Psoas muscle (tissue), 8 donors: Measurements from ENCODE around the gene SNX8. TPM values are rescaled to one million over a fixed set of nuclear protein-coding genes. Genes with fewer than 3 reads are reported as not detected.

ENCODE experiments used
- ATAC-seq, 4 donors: fragments of 200-7000 bp; cut with Tn5 transposase; one replicate each; pipeline ENCODE4 v1.9.1; 2020; ENCODE audit warnings: moderate library complexity in 3 of 4, mild to moderate bottlenecking in 2 of 4
- DNase-seq, 2 donors: peaks; one replicate each; pipeline ENCODE4 v3.0.0-alpha.2; 2020
- H3K27ac ChIP-seq: fragments of 200-600 bp; one replicate; pipeline ENCODE4 v1.8.0; 2022
- H3K27me3 ChIP-seq, 3 donors: fragments of 200-600 bp in 1 of 3; one replicate each; pipeline versions ENCODE4 v1.6.1 to v1.8.0; 2013 to 2022; ENCODE audit warnings: low read length in 2 of 3, mild to moderate bottlenecking in 2 of 3, moderate library complexity in 1 of 3; ENCODE audit not compliant: insufficient read depth in 3 of 3
- H3K36me3 ChIP-seq, 2 donors: fragments of 200-600 bp in 1 of 2; one replicate each; pipeline versions ENCODE4 v1.6.1 to v1.8.0; 2013 to 2022; ENCODE audit warnings: low read depth in 1 of 2, mild to moderate bottlenecking in 1 of 2, moderate library complexity in 1 of 2; ENCODE audit not compliant: insufficient read depth in 1 of 2
- H3K4me1 ChIP-seq: fragments of 200-600 bp; one replicate; pipeline ENCODE4 v1.8.0; 2022
- H3K4me3 ChIP-seq: fragments of 200-600 bp; one replicate; pipeline ENCODE4 v1.8.0; 2022; ENCODE audit warnings: mild to moderate bottlenecking
- H3K9me3 ChIP-seq: fragments of 200-600 bp; one replicate; pipeline ENCODE4 v1.8.0; 2022
- WGBS, 3 donors: extraction: QIAGEN DNeasy Blood & Tissue Kit; methylation state at CpG; one replicate each; pipeline versions ENCODE4 v1.1.6 to v1.1.7; 2013; 5-methylcytosine and 5-hydroxymethylcytosine counted together
- intact Hi-C, 2 donors: fragments of 100-400 bp; cut with DNase I; formaldehyde crosslinking; loops; one replicate each; pipeline versions ENCODE4 v1.11.0 to v1.14.2; 2022
- polyA plus RNA-seq, 3 donors: library from polyadenylated mRNA; stranded (reverse); fragments of 200-250 nt; gene quantifications; one replicate each; pipeline ENCODE4 v1.2.3, GENCODE V29; 2013
- total RNA-seq, 4 donors: library from RNA; stranded (reverse); fragmentation: NEBNext Ultra II Directional in 2 of 4; extraction: Animal tissue kit (Norgen Biotek cat#: 25700) in 2 of 4; gene quantifications; one replicate each; pipeline versions ENCODE4 v1.2.1 to v1.2.4, GENCODE V29; 2021 to 2023
- TF ChIP-seq, protein P1 (sequence below): fragments of 200-600 bp; IDR thresholded peaks from one replicate; pipeline ENCODE4 v1.8.0; 2022; ENCODE audit warnings: antibody characterized with exemption
- donor health status: healthy with polysubstance abuse.
- donor health status: DM: no; HTN: no; CAD: no; lungs with moderate emphysema.
- donor health status: Bipolar disorder and iron deficiency.
- donor health status: healthy.
- donor health status: DM: yes; HTN: yes; CAD: no.
- donor health status: DM: no; HTN: no; CAD: no.
- donor health status: DM: no; HTN: no; CAD: no.
- donor health status: DM: yes; HTN: yes; CAD: no.

The SNX8 gene
- total and polyA plus RNA-seq, 7 donors, result 8.4 to 25.1 (median 14.3) TPM

DNA sequence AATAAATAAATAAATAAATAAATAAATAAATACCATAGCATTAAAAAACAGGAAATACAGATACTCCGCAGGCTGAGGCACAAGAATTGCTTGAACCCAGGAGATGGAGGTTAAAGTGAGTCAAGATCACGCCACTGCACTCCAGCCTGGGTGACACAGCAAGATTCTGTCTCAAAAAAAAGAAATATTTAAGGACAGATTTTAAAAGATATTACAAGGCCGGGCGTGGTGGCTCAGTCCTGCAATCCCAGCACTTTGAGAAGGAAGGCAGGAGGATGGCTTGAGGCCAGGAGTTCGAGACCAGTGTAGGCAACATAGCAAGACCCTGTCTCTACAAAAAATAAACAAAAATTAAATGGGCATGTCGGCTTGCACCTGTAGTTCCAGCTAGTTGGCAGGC, 17.5 kb upstream of the SNX8 start:
- intact Hi-C loops, result no loop called here
- H3K36me3 ChIP-seq, result no peaks in the 10 kb centered on the region
- no peaks in the 10 kb centered on the region for H3K4me1 ChIP-seq
- ATAC-seq (no peak), DNase-seq (no peak)
- H3K9me3 ChIP-seq, result no peaks in the 10 kb centered on the region
- no peak overlapping the region for H3K27ac ChIP-seq
- TF ChIP-seq, protein P1, sequence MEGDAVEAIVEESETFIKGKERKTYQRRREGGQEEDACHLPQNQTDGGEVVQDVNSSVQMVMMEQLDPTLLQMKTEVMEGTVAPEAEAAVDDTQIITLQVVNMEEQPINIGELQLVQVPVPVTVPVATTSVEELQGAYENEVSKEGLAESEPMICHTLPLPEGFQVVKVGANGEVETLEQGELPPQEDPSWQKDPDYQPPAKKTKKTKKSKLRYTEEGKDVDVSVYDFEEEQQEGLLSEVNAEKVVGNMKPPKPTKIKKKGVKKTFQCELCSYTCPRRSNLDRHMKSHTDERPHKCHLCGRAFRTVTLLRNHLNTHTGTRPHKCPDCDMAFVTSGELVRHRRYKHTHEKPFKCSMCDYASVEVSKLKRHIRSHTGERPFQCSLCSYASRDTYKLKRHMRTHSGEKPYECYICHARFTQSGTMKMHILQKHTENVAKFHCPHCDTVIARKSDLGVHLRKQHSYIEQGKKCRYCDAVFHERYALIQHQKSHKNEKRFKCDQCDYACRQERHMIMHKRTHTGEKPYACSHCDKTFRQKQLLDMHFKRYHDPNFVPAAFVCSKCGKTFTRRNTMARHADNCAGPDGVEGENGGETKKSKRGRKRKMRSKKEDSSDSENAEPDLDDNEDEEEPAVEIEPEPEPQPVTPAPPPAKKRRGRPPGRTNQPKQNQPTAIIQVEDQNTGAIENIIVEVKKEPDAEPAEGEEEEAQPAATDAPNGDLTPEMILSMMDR, result no peak
- WGBS, 3 donors, result 90 to 91% (median 90%) methylated on average over 6 of the region's 6 CpGs
- H3K4me3 ChIP-seq, result no peak overlapping the region
- no peaks in the 10 kb centered on the region for H3K27me3 ChIP-seq

GRCh38 chr7:2330493-2330892, 16.3 kb upstream of the SNX8 start:
- intact Hi-C loops, result no loop called here
- DNase-seq, result no peak
- Histone ChIP-seq H3K27me3 (no peaks in the 10 kb centered on the region), H3K9me3 (no peaks in the 10 kb centered on the region), H3K4me3 (no peak overlapping the region), H3K36me3 (no peaks in the 10 kb centered on the region), H3K4me1 (no peaks in the 10 kb centered on the region), H3K27ac (no peak overlapping the region)
- TF ChIP-seq, protein P1, result no peak
- ATAC-seq, result no peak
- 92 to 97% (median 93%) methylated on average over 2 of the region's 2 CpGs for WGBS, 3 donors

- Histone ChIP-seq H3K4me1 (no peaks in the 10 kb centered on the region), H3K9me3 (no peaks in the 10 kb centered on the region), H3K27ac (no peak overlapping the region), H3K36me3 (no peaks in the 10 kb centered on the region), H3K4me3 (no peak overlapping the region), H3K27me3 (no peaks in the 10 kb centered on the region)
- DNase-seq (no peak), ATAC-seq (no peak)
- intact Hi-C loops, result no loop called here
- 87 to 88% (median 87%) methylated on average over 7 of the region's 7 CpGs for WGBS, 3 donors
- TF ChIP-seq, protein P1, result no peak
Measured at GRCh38 chr7:2326951-2327350, 12.7 kb upstream of the SNX8 start.

GRCh38 chr7:2325162-2325561, 10.9 kb upstream of the SNX8 start:
- DNase-seq (no peak), ATAC-seq (no peak)
- Histone ChIP-seq H3K4me3 (no peak overlapping the region), H3K9me3 (no peaks in the 10 kb centered on the region), H3K27ac (no peak overlapping the region), H3K4me1 (no peaks in the 10 kb centered on the region), H3K36me3 (no peaks in the 10 kb centered on the region), H3K27me3 (no peaks in the 10 kb centered on the region)
- intact Hi-C loops, result no loop called here
- TF ChIP-seq, protein P1, result no peak
- 49 to 55% (median 50%) methylated on average over 4 of the region's 4 CpGs for WGBS, 3 donors

DNA sequence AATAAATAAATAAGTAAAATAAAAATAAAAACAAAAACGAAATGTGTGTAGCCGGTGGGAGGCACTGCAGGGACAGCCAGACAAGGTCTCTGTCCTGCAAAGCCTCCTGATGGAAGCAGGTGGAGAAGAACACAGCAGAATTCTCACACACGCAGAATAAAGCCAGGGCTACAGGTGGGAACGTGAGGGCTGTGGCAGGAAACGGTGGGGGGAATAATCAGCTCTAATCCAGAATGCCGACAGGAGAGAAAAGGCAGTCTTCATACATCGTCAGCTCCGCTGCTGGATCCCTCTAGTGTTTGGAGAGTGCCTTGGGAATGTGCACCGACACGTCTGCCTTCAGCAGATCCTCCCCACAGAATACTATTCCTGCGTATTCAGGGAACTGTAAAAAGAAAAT, 6.8 kb upstream of the SNX8 start:
- no peak for ATAC-seq
- no peaks in the 10 kb centered on the region for H3K9me3 ChIP-seq

More for the DNA sequence above, 6.8 kb upstream of the SNX8 start:
- 53 to 65% (median 61%) methylated on average over 11 of the region's 11 CpGs for WGBS, 3 donors
- no peak overlapping the region for H3K27ac ChIP-seq
- intact Hi-C loops, result no loop called here
- TF ChIP-seq, protein P1, result no peak
- H3K4me1 ChIP-seq, result no peaks in the 10 kb centered on the region
- H3K27me3 ChIP-seq, result no peaks in the 10 kb centered on the region
- H3K4me3 ChIP-seq, result no peak overlapping the region
- H3K36me3 ChIP-seq, result no peaks in the 10 kb centered on the region
- no peak for DNase-seq
